Spleen (tissue), 11 donors: ENCODE data around the gene MYL10. TPM values are rescaled to one million over a fixed set of nuclear protein-coding genes. Genes with fewer than 3 reads are reported as not detected.

Source experiments
- DNase-seq: peaks from one replicate; pipeline ENCODE4 v3.0.0-alpha.2; 2020
- H3K27ac ChIP-seq, 8 donors: fragments of 200-600 bp; sonication (generic) in 7 of 8; 1 replicate in 4 of 8; 2 replicates in 4 of 8; pipeline versions ENCODE4 v1.5.0 to v1.8.0; 2016 to 2021; ENCODE audit warnings: inconsistent platforms in 4 of 8, mild to moderate bottlenecking in 4 of 8, moderate library complexity in 1 of 8
- H3K27me3 ChIP-seq, 7 donors: fragments of 200-600 bp; sonication (generic) in 6 of 7; replicated peaks in 1 of 7; 1 replicate in 4 of 7; 2 replicates in 3 of 7; pipeline versions ENCODE4 v1.5.0 to v1.8.0; 2016 to 2021; ENCODE audit warnings: inconsistent platforms in 3 of 7, mild to moderate bottlenecking in 1 of 7
- H3K36me3 ChIP-seq, 6 donors: fragments of 200-600 bp; sonication (generic) in 5 of 6; 1 replicate in 4 of 6; 2 replicates in 2 of 6; pipeline versions ENCODE4 v1.5.0 to v1.8.0; 2016 to 2021; ENCODE audit warnings: inconsistent platforms in 2 of 6
- H3K4me1 ChIP-seq, 6 donors: fragments of 200-600 bp; sonication (generic) in 5 of 6; 1 replicate in 3 of 6; 2 replicates in 3 of 6; pipeline versions ENCODE4 v1.5.0 to v1.8.0; 2016 to 2021; ENCODE audit warnings: inconsistent platforms in 3 of 6
- H3K4me3 ChIP-seq, 8 donors: fragments of 200-600 bp; sonication (generic) in 7 of 8; 1 replicate in 4 of 8; 2 replicates in 4 of 8; pipeline versions ENCODE4 v1.5.0 to v1.8.0; 2016 to 2021; ENCODE audit warnings: inconsistent platforms in 4 of 8, mild to moderate bottlenecking in 4 of 8, moderate library complexity in 2 of 8
- H3K9me3 ChIP-seq, 8 donors: fragments of 200-600 bp; sonication (generic) in 7 of 8; 1 replicate in 4 of 8; 2 replicates in 4 of 8; pipeline versions ENCODE4 v1.5.0 to v1.8.0; 2016 to 2021; ENCODE audit warnings: inconsistent platforms in 4 of 8
- CTCF ChIP-seq, 11 experiments: fragments of 200-600 bp in 7 of 11; fragments of 450-650 bp in 4 of 11; sonication (generic) in 4 of 11; IDR thresholded peaks in 8 of 11; conservative IDR thresholded peaks in 3 of 11; 1 replicate in 7 of 11; 2 replicates in 4 of 11; pipeline versions ENCODE4 v1.4.0 to v1.8.0; 2016 to 2021; ENCODE audit warnings: antibody characterized with exemption in 11 of 11, inconsistent platforms in 4 of 11, mild to moderate bottlenecking in 1 of 11
- POLR2A ChIP-seq, 3 donors: fragments of 450-650 bp; IDR thresholded peaks; one replicate each; pipeline ENCODE4 v1.5.1; 2017; ENCODE audit warnings: antibody characterized with exemption in 3 of 3, mild to moderate bottlenecking in 1 of 3
- POLR2AphosphoS5 ChIP-seq, 3 donors: sonication (generic); formaldehyde crosslinking; IDR thresholded peaks; one replicate each; pipeline ENCODE4 v1.5.1; 2017; ENCODE audit warnings: antibody characterized with exemption in 3 of 3
- WGBS, 5 donors: extraction: QIAGEN DNeasy Blood & Tissue Kit in 3 of 5; methylation state at CpG; one replicate each; pipeline versions ENCODE4 v1.1.5 to v1.1.7; 2013 to 2018; 5-methylcytosine and 5-hydroxymethylcytosine counted together
- intact Hi-C: fragments of 100-400 bp; cut with DNase I; formaldehyde crosslinking; loops from one replicate; pipeline ENCODE4 v1.15.0; 2023; ENCODE audit warnings: low total_unique reads
- polyA plus RNA-seq, 3 donors: library from polyadenylated mRNA; stranded (reverse); fragments of 200-250 nt; gene quantifications; one replicate each; pipeline ENCODE4 v1.2.1, GENCODE V29; 2013
- total RNA-seq, 7 donors: library from RNA; depleted of rRNA in 3 of 7; stranded (reverse); fragments of >200 nt in 3 of 7; fragmentation: NEBNext Ultra II Directional in 4 of 7; extraction: Animal tissue kit (Norgen Biotek cat#: 25700) in 4 of 7; gene quantifications; one replicate each; pipeline versions ENCODE4 v1.1.0 to v1.2.1, GENCODE V29; 2016 to 2021
- donor health status: healthy with polysubstance abuse.
- donor health status: DM: no; HTN: no; CAD: no; lungs with moderate emphysema.
- donor health status: DM: no; HTN: no; CAD: no.
- donor health status: Bipolar disorder and iron deficiency.
- donor health status: healthy.
- donor health status: DM: no; HTN: no; CAD: no.
- donor health status: DM: yes; HTN: yes; CAD: no.

Gene MYL10
- total and polyA plus RNA-seq, 10 donors = not detected

- Histone ChIP-seq H3K4me1 (peaks cover 0 to 7% (median 0%) of the 10 kb centered on the region in 6 donors), H3K27ac (no peak overlapping the region), H3K27me3 (no peaks in the 10 kb centered on the region), H3K36me3 (no peaks in the 10 kb centered on the region), H3K9me3 (no peaks in the 10 kb centered on the region), H3K4me3 (no peak overlapping the region)
- WGBS, 5 donors = 78 to 84% (median 82%) methylated on average over 3 of the region's 3 CpGs
- no peak for DNase-seq
- TF ChIP-seq POLR2AphosphoS5 (IDR thresholded peaks at IDR 0.05) = no peak
- TF ChIP-seq POLR2A (IDR thresholded peaks at IDR 0.05) = no peak
- no peak for TF ChIP-seq CTCF (IDR thresholded peaks at IDR 0.05 in 8 of 11, conservative IDR thresholded peaks at IDR 0.05 in 3 of 11)
- intact Hi-C loops = no loop called here
Measured at GRCh38 chr7:101594790-101595189, 34.3 kb downstream of the MYL10 start.

GRCh38 chr7:101593556-101593955 lies 35.5 kb downstream of the MYL10 start:
- Histone ChIP-seq H3K9me3 (no peaks in the 10 kb centered on the region), H3K36me3 (no peaks in the 10 kb centered on the region), H3K4me1 (peaks cover 0 to 1% (median 0%) of the 10 kb centered on the region in 6 donors), H3K4me3 (no peak overlapping the region), H3K27ac (no peak overlapping the region), H3K27me3 (no peaks in the 10 kb centered on the region)
- TF ChIP-seq POLR2AphosphoS5 (IDR thresholded peaks at IDR 0.05) (no peak), POLR2A (IDR thresholded peaks at IDR 0.05) (no peak), CTCF (IDR thresholded peaks at IDR 0.05 in 8 of 11, conservative IDR thresholded peaks at IDR 0.05 in 3 of 11) (no peak)
- DNase-seq = no peak
- WGBS, 5 donors = 76 to 91% (median 88%) methylated on average over 6 of the region's 6 CpGs
- intact Hi-C loops = no loop called here

- no peak overlapping the region for H3K4me3 ChIP-seq
- intact Hi-C loops = no loop called here
- WGBS, 5 donors = 70 to 89% (median 84%) methylated on average over 2 of the region's 2 CpGs
- no peaks in the 10 kb centered on the region for H3K36me3 ChIP-seq
- H3K27ac ChIP-seq = no peak overlapping the region
- no peaks in the 10 kb centered on the region for H3K4me1 ChIP-seq
- TF ChIP-seq CTCF (IDR thresholded peaks at IDR 0.05 in 8 of 11, conservative IDR thresholded peaks at IDR 0.05 in 3 of 11) (no peak), POLR2AphosphoS5 (IDR thresholded peaks at IDR 0.05) (no peak), POLR2A (IDR thresholded peaks at IDR 0.05) (no peak)
- H3K27me3 ChIP-seq = no peaks in the 10 kb centered on the region
- no peak for DNase-seq
- H3K9me3 ChIP-seq = no peaks in the 10 kb centered on the region
Measured at GRCh38 chr7:101591504-101591903, 37.6 kb downstream of the MYL10 start.

- Histone ChIP-seq H3K27me3 (no peaks in the 10 kb centered on the region), H3K4me1 (no peaks in the 10 kb centered on the region), H3K27ac (no peak overlapping the region), H3K4me3 (no peak overlapping the region), H3K9me3 (no peaks in the 10 kb centered on the region), H3K36me3 (no peaks in the 10 kb centered on the region)
- DNase-seq = no peak
- WGBS, 5 donors = 82 to 93% (median 91%) methylated on average over 18 of the region's 18 CpGs
- intact Hi-C loops = no loop called here
- TF ChIP-seq POLR2A (IDR thresholded peaks at IDR 0.05) = no peak
- no peak for TF ChIP-seq POLR2AphosphoS5 (IDR thresholded peaks at IDR 0.05)
- no peak for TF ChIP-seq CTCF (IDR thresholded peaks at IDR 0.05 in 8 of 11, conservative IDR thresholded peaks at IDR 0.05 in 3 of 11)
Measured at GRCh38 chr7:101590663-101591435, 38.2 kb downstream of the MYL10 start.
